ENCODE measurements around the gene SLC4A3. TPM values are rescaled to one million over a fixed set of nuclear protein-coding genes. Genes with fewer than 3 reads are reported as not detected.

Gene SLC4A3
- total RNA-seq, 2 experiments from 2014 or later = 0.16 to 0.20 TPM

GRCh38 chr2:219591091-219591490 lies 36.3 kb upstream of the SLC4A3 start:
- H3K4me3 Mint-ChIP-seq = no peak overlapping the region
- TF ChIP-seq CTCF (IDR thresholded peaks at IDR 0.05) = no peak
- no peaks in the 10 kb centered on the region for H3K27me3 ChIP-seq (ENCODE audit: control insufficient read depth in 1 of 2, insufficient read depth in 2 of 2, low read length in 2 of 2)
- H3K4me1 ChIP-seq (ENCODE audit: insufficient read depth, low read length) = no peaks in the 10 kb centered on the region
- no peak overlapping the region for H3K27ac Mint-ChIP-seq
- no peaks in the 10 kb centered on the region for H3K36me3 Mint-ChIP-seq (ENCODE audit: low read depth)
- no peak overlapping the region for H3K27ac ChIP-seq (ENCODE audit: low read depth in 1 of 2, low read length in 2 of 2)
- POLR2A ChIA-PET = no interaction called here
- peaks cover 32% of the 10 kb centered on the region for H3K27me3 Mint-ChIP-seq
- H3K36me3 ChIP-seq (ENCODE audit: insufficient read depth, low read length) = no peaks in the 10 kb centered on the region
- intact Hi-C loops (cut with DNase I, micrococcal nuclease) = loop anchor here in 1 of 2 experiments (5.0 to 10.0 kb wide), 2 partner anchors 89 to 416 kb away; partner anchors contain the start of genes CNPPD1, RETREG2 and SLC23A3
- H3K9me3 ChIP-seq (ENCODE audit: control insufficient read depth in 1 of 2, insufficient read depth in 1 of 2, low read length in 2 of 2) = no peaks in the 10 kb centered on the region
- no peaks in the 10 kb centered on the region for H3K4me1 Mint-ChIP-seq (ENCODE audit: low read depth)
- CTCF ChIA-PET = no interaction called here
- H3K4me3 ChIP-seq (ENCODE audit: low read length) = no peak overlapping the region
- no peaks in the 10 kb centered on the region for H3K9me3 Mint-ChIP-seq
- ATAC-seq (ENCODE audit: poor library complexity) = no peak
- DNase-seq = no peak

- Mint-ChIP-seq H3K36me3 (ENCODE audit: low read depth) (peaks cover 4% of the 10 kb centered on the region), H3K4me3 (no peak overlapping the region), H3K4me1 (ENCODE audit: low read depth) (peaks cover 9% of the 10 kb centered on the region), H3K27ac (no peak overlapping the region), H3K9me3 (no peaks in the 10 kb centered on the region), H3K27me3 (peaks cover 23% of the 10 kb centered on the region)
- TF ChIP-seq CTCF (IDR thresholded peaks at IDR 0.05) = no peak
- Histone ChIP-seq H3K4me1 (ENCODE audit: insufficient read depth, low read length) (peaks cover 6% of the 10 kb centered on the region), H3K27me3 (ENCODE audit: control insufficient read depth in 1 of 2, insufficient read depth in 2 of 2, low read length in 2 of 2) (no peaks in the 10 kb centered on the region), H3K27ac (ENCODE audit: low read depth in 1 of 2, low read length in 2 of 2) (no peak overlapping the region), H3K36me3 (ENCODE audit: insufficient read depth, low read length) (no peaks in the 10 kb centered on the region), H3K9me3 (ENCODE audit: control insufficient read depth in 1 of 2, insufficient read depth in 1 of 2, low read length in 2 of 2) (no peaks in the 10 kb centered on the region), H3K4me3 (ENCODE audit: low read length) (no peak overlapping the region)
- CTCF ChIA-PET = no interaction called here
- POLR2A ChIA-PET = no interaction called here
- no peak for DNase-seq
- ATAC-seq (ENCODE audit: poor library complexity) = no peak
- intact Hi-C loops (cut with DNase I, micrococcal nuclease) = loop anchor here in 1 of 2 experiments (5.0 to 10.0 kb wide), 2 partner anchors 90 to 418 kb away; partner anchors contain the start of genes CNPPD1, RETREG2 and SLC23A3
Measured at GRCh38 chr2:219592736-219593135, 34.7 kb upstream of the SLC4A3 start.

GRCh38 chr2:219593154-219593553 lies 34.3 kb upstream of the SLC4A3 start:
- ChIA-PET POLR2A (no interaction called here), CTCF (no interaction called here)
- Histone ChIP-seq H3K36me3 (ENCODE audit: insufficient read depth, low read length) (no peaks in the 10 kb centered on the region), H3K27me3 (ENCODE audit: control insufficient read depth in 1 of 2, insufficient read depth in 2 of 2, low read length in 2 of 2) (no peaks in the 10 kb centered on the region), H3K4me1 (ENCODE audit: insufficient read depth, low read length) (peaks cover 8% of the 10 kb centered on the region), H3K27ac (ENCODE audit: low read depth in 1 of 2, low read length in 2 of 2) (no peak overlapping the region), H3K4me3 (ENCODE audit: low read length) (no peak overlapping the region), H3K9me3 (ENCODE audit: control insufficient read depth in 1 of 2, insufficient read depth in 1 of 2, low read length in 2 of 2) (no peaks in the 10 kb centered on the region)
- Mint-ChIP-seq H3K27me3 (peaks cover 23% of the 10 kb centered on the region), H3K4me1 (ENCODE audit: low read depth) (peaks cover 13% of the 10 kb centered on the region), H3K9me3 (no peaks in the 10 kb centered on the region), H3K36me3 (ENCODE audit: low read depth) (peaks cover 9% of the 10 kb centered on the region), H3K27ac (no peak overlapping the region), H3K4me3 (no peak overlapping the region)
- no peak for TF ChIP-seq CTCF (IDR thresholded peaks at IDR 0.05)
- ATAC-seq (ENCODE audit: poor library complexity) (no peak), DNase-seq (no peak)
- intact Hi-C loops (cut with DNase I, micrococcal nuclease) = loop anchor here in 1 of 2 experiments (5.0 to 10.0 kb wide), 2 partner anchors 91 to 418 kb away; partner anchors contain the start of genes CNPPD1, RETREG2 and SLC23A3

Measured in CD4-positive, alpha-beta T cell (primary cell).